HEK293T (cell line): ENCODE results near the gene CERS1.

Experiments used
- CTCF ChIA-PET: fragments of 350-600 bp; formaldehyde crosslinking; extraction: SDS; loops from one replicate; lab custom pipeline; 2021; ENCODE audit warnings: antibody characterized with exemption, inconsistent platforms; lab: Yijun Ruan, JAX
- POLR2A ChIA-PET: fragments of 350-600 bp; formaldehyde crosslinking; extraction: SDS; loops from one replicate; lab custom pipeline; 2020; ENCODE audit warnings: antibody characterized with exemption, inconsistent platforms; lab: Yijun Ruan, JAX
- DNase-seq: peaks from one replicate; pipeline ENCODE4 v3.0.0; 2012; ENCODE audit warnings: mixed read lengths; ENCODE audit errors: extremely low spot score
- ARNT ChIP-seq: fragments of 450-650 bp; IDR thresholded peaks from 2 replicates; pipeline ENCODE4 v1.6.1; 2017; ENCODE audit warnings: mild to moderate bottlenecking
- BHLHE40 ChIP-seq: fragments of 450-650 bp; IDR thresholded peaks from 2 replicates; pipeline ENCODE4 v1.6.1; 2016; ENCODE audit warnings: mild to moderate bottlenecking, moderate library complexity, borderline replicate concordance
- CTBP1 ChIP-seq: fragments of 450-650 bp; IDR thresholded peaks from 2 replicates; pipeline ENCODE4 v1.6.1; 2016; ENCODE audit warnings: borderline replicate concordance
- ELF4 ChIP-seq: fragments of 450-650 bp; IDR thresholded peaks from 2 replicates; pipeline ENCODE4 v1.6.1; 2017; ENCODE audit warnings: antibody characterized with exemption
- FOXA1 ChIP-seq: fragments of 450-650 bp; IDR thresholded peaks from 2 replicates; pipeline ENCODE4 v1.6.1; 2016; ENCODE audit warnings: mild to moderate bottlenecking
- FOXK2 ChIP-seq: fragments of 450-650 bp; IDR thresholded peaks from 2 replicates; pipeline ENCODE4 v1.6.1; 2016; ENCODE audit warnings: mild to moderate bottlenecking
- FOXM1 ChIP-seq: fragments of 450-650 bp; IDR thresholded peaks from 2 replicates; pipeline ENCODE4 v1.6.1; 2017; ENCODE audit warnings: mild to moderate bottlenecking, borderline replicate concordance
- HDGF ChIP-seq: fragments of 450-650 bp; IDR thresholded peaks from 2 replicates; pipeline ENCODE4 v1.6.1; 2017; ENCODE audit warnings: antibody characterized with exemption, borderline replicate concordance
- L3MBTL2 ChIP-seq: fragments of 450-650 bp; conservative IDR thresholded peaks from 2 replicates; pipeline ENCODE4 v1.6.1; 2016; ENCODE audit warnings: mild to moderate bottlenecking
- LEF1 ChIP-seq: fragments of 450-650 bp; IDR thresholded peaks from 2 replicates; pipeline ENCODE4 v1.6.1; 2017; ENCODE audit warnings: mild to moderate bottlenecking, borderline replicate concordance
- NFRKB ChIP-seq: fragments of 450-650 bp; IDR thresholded peaks from 2 replicates; pipeline ENCODE4 v1.6.1; 2016; ENCODE audit warnings: mild to moderate bottlenecking, moderate library complexity
- PKNOX1 ChIP-seq: fragments of 450-650 bp; IDR thresholded peaks from 2 replicates; pipeline ENCODE4 v1.6.1; 2016
- SP1 ChIP-seq: fragments of 450-650 bp; IDR thresholded peaks from 2 replicates; pipeline ENCODE4 v1.6.1; 2017
- SUZ12 ChIP-seq: fragments of 450-650 bp; IDR thresholded peaks from 2 replicates; pipeline ENCODE4 v1.6.1; 2016; ENCODE audit warnings: mild to moderate bottlenecking
- TARDBP ChIP-seq: fragments of 450-650 bp; IDR thresholded peaks from 2 replicates; pipeline ENCODE4 v1.6.1; 2016
- ZNF384 ChIP-seq: fragments of 450-650 bp; IDR thresholded peaks from 2 replicates; pipeline ENCODE4 v1.6.1; 2016

CERS1 gene

GRCh38 chr19:18859676-18860301 lies 36.2 kb downstream of the CERS1 start:
- DNase-seq, result no peak
- no peak for TF ChIP-seq BHLHE40
- TF ChIP-seq L3MBTL2, result no peak
- TF ChIP-seq SUZ12, result no peak
- TF ChIP-seq ZNF384, result no peak
- TF ChIP-seq CTBP1, result no peak
- no peak for TF ChIP-seq TARDBP
- no peak for TF ChIP-seq LEF1
- POLR2A ChIA-PET, result no interaction called here
- CTCF ChIA-PET, result no interaction called here

- POLR2A ChIA-PET, result interaction anchor here (1.3 kb wide), 1 partner anchor 27 kb away, joined by 3 read pairs; the partner anchor contains the start of gene UPF1
These were observed 36.9 kb downstream of the CERS1 start for GRCh38 chr19:18858906-18859646.

GRCh38 chr19:18857223-18857622 lies 38.7 kb downstream of the CERS1 start:
- CTCF ChIA-PET, result no interaction called here
- no peak for DNase-seq
- POLR2A ChIA-PET, result no interaction called here
- no peak for TF ChIP-seq CTBP1
- no peak for TF ChIP-seq L3MBTL2
- TF ChIP-seq BHLHE40, result no peak
- no peak for TF ChIP-seq ZNF384
- TF ChIP-seq HDGF, result no peak

More at GRCh38 chr19:18858906-18859646, 36.9 kb downstream of the CERS1 start:
- TF ChIP-seq TARDBP (no peak), FOXM1 (no peak), BHLHE40 (no peak), FOXA1 (no peak), ARNT (no peak), FOXK2 (no peak), CTBP1 (no peak), ZNF384 (no peak), LEF1 (no peak), ELF4 (no peak), SP1 (no peak), HDGF (no peak)
- CTCF ChIA-PET, result no interaction called here
- DNase-seq, result no peak

- DNase-seq, result peak; percentile 48
- TF ChIP-seq BHLHE40, result no peak
- CTCF ChIA-PET, result interaction anchor here (0.7 to 1.3 kb wide), 2 partner anchors 9 to 15 kb away, joined by 3 read pairs; no protein-coding TSS in a partner anchor
- POLR2A ChIA-PET, result no interaction called here
These were observed 39.4 kb downstream of the CERS1 start for GRCh38 chr19:18856385-18857126.

- POLR2A ChIA-PET, result no interaction called here
- CTCF ChIA-PET, result interaction anchor here (0.7 to 1.3 kb wide), 2 partner anchors 10 to 16 kb away, joined by 3 read pairs; no protein-coding TSS in a partner anchor
- TF ChIP-seq LEF1 (no peak), FOXK2 (no peak), TARDBP (no peak), FOXA1 (no peak), ZNF384 (no peak), NFRKB (no peak), BHLHE40 (no peak), HDGF (no peak), ELF4 (no peak), SUZ12 (no peak), SP1 (no peak), L3MBTL2 (no peak), PKNOX1 (no peak), CTBP1 (no peak), ARNT (no peak), FOXM1 (no peak)
- DNase-seq, result no peak
These were observed 40.1 kb downstream of the CERS1 start for GRCh38 chr19:18855647-18856384.

GRCh38 chr19:18854982-18855381 lies 41.0 kb downstream of the CERS1 start:
- DNase-seq, result no peak
- TF ChIP-seq BHLHE40 (no peak), ARNT (no peak)
- CTCF ChIA-PET, result no interaction called here
- POLR2A ChIA-PET, result no interaction called here

- no peak for TF ChIP-seq HDGF
- ChIA-PET CTCF (no interaction called here), POLR2A (no interaction called here)
- DNase-seq, result no peak
These were observed 42.1 kb downstream of the CERS1 start for GRCh38 chr19:18853755-18854427.
